ENCODE data around the gene OXSR1. TPM values are rescaled to one million over a fixed set of nuclear protein-coding genes. Genes with fewer than 3 reads are reported as not detected.

The OXSR1 gene
- total and polyA plus RNA-seq, 10 donors = 9.3 to 45.0 (median 30.5) TPM

GRCh38 chr3:38169027-38169317, 3.6 kb downstream of the OXSR1 start:
- 52 to 66% (median 60%) methylated on average over 1 of the region's 1 CpG for WGBS, 5 donors
- intact Hi-C loops (cut with DNase I; ENCODE audit: low total_unique reads) = no loop called here

DNA sequence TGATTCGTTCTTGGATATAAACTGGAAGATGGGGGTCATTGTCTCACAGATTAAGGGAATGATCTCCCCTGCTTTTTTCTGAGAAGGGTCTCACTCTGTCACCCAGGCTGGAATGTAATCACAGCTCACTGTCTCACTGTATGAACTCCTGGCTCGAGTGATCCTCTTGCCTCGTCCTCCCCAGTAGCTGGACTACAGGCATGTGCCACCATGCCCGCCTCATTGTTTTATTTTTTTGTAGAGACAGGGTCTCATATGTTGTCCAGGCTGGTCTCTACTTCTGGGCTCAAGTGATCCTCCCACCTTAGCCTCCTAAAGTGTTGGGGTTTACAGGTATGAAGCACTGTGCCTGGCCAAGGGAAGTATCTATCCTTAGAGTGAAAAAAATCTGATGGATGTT, 5.4 kb downstream of the OXSR1 start:
- H3K4me1 ChIP-seq = peaks cover 16 to 96% (median 60%) of the 10 kb centered on the region in 6 donors
- TF ChIP-seq POLR2AphosphoS5 (IDR thresholded peaks at IDR 0.05) (no peak), POLR2A (IDR thresholded peaks at IDR 0.05) (no peak)
- TF ChIP-seq, protein P1, sequence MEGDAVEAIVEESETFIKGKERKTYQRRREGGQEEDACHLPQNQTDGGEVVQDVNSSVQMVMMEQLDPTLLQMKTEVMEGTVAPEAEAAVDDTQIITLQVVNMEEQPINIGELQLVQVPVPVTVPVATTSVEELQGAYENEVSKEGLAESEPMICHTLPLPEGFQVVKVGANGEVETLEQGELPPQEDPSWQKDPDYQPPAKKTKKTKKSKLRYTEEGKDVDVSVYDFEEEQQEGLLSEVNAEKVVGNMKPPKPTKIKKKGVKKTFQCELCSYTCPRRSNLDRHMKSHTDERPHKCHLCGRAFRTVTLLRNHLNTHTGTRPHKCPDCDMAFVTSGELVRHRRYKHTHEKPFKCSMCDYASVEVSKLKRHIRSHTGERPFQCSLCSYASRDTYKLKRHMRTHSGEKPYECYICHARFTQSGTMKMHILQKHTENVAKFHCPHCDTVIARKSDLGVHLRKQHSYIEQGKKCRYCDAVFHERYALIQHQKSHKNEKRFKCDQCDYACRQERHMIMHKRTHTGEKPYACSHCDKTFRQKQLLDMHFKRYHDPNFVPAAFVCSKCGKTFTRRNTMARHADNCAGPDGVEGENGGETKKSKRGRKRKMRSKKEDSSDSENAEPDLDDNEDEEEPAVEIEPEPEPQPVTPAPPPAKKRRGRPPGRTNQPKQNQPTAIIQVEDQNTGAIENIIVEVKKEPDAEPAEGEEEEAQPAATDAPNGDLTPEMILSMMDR (IDR thresholded peaks at IDR 0.05 in 8 of 11, conservative IDR thresholded peaks at IDR 0.05 in 3 of 11) = no peak
- intact Hi-C loops (cut with DNase I; ENCODE audit: low total_unique reads) = no loop called here
- no peaks in the 10 kb centered on the region for H3K27me3 ChIP-seq (replicated peaks in 1 of 7)
- DNase-seq = no peak
- no peaks in the 10 kb centered on the region for H3K36me3 ChIP-seq
- H3K9me3 ChIP-seq = no peaks in the 10 kb centered on the region
- WGBS, 5 donors = 89 to 96% (median 96%) methylated on average over 4 of the region's 4 CpGs
- no peak overlapping the region for H3K27ac ChIP-seq
- H3K4me3 ChIP-seq = no peak overlapping the region

More at GRCh38 chr3:38169027-38169317, 3.6 kb downstream of the OXSR1 start:
- no peak for TF ChIP-seq POLR2AphosphoS5 (IDR thresholded peaks at IDR 0.05)
- no peak for TF ChIP-seq POLR2A (IDR thresholded peaks at IDR 0.05)
- TF ChIP-seq, protein P1 (IDR thresholded peaks at IDR 0.05 in 8 of 11, conservative IDR thresholded peaks at IDR 0.05 in 3 of 11) = no peak
- H3K4me1 ChIP-seq = peaks cover 16 to 87% (median 58%) of the 10 kb centered on the region in 6 donors
- H3K9me3 ChIP-seq = no peaks in the 10 kb centered on the region
- H3K36me3 ChIP-seq = no peaks in the 10 kb centered on the region
- H3K27me3 ChIP-seq (replicated peaks in 1 of 7) = no peaks in the 10 kb centered on the region
- H3K4me3 ChIP-seq = no peak overlapping the region
- H3K27ac ChIP-seq = no peak overlapping the region
- DNase-seq = no peak

- DNase-seq = no peak
- intact Hi-C loops (cut with DNase I; ENCODE audit: low total_unique reads) = no loop called here
- H3K9me3 ChIP-seq = no peaks in the 10 kb centered on the region
- H3K4me1 ChIP-seq = peaks cover 10 to 95% (median 54%) of the 10 kb centered on the region in 6 donors
- H3K27me3 ChIP-seq (replicated peaks in 1 of 7) = no peaks in the 10 kb centered on the region
- no peak overlapping the region for H3K4me3 ChIP-seq
- no peak for TF ChIP-seq POLR2AphosphoS5 (IDR thresholded peaks at IDR 0.05)
- H3K27ac ChIP-seq = no peak overlapping the region
- H3K36me3 ChIP-seq = no peaks in the 10 kb centered on the region
- 83 to 92% (median 86%) methylated on average over 2 of the region's 2 CpGs for WGBS, 5 donors
Observed at GRCh38 chr3:38171622-38172021, 6.3 kb downstream of the OXSR1 start.

- no peaks in the 10 kb centered on the region for H3K27me3 ChIP-seq (replicated peaks in 1 of 7)
- peaks cover 4 to 86% (median 43%) of the 10 kb centered on the region in 6 donors for H3K4me1 ChIP-seq
- peaks cover 0 to 8% (median 0%) of the 10 kb centered on the region in 6 donors for H3K36me3 ChIP-seq
- WGBS, 5 donors = 70 to 84% (median 81%) methylated on average over 5 of the region's 5 CpGs
- H3K4me3 ChIP-seq = peak overlapping the region in 1 of 8 donors; percentile 5
- no peak for TF ChIP-seq POLR2A (IDR thresholded peaks at IDR 0.05)
- no peak for TF ChIP-seq POLR2AphosphoS5 (IDR thresholded peaks at IDR 0.05)
- TF ChIP-seq, protein P1 (IDR thresholded peaks at IDR 0.05 in 8 of 11, conservative IDR thresholded peaks at IDR 0.05 in 3 of 11) = no peak
- intact Hi-C loops (cut with DNase I; ENCODE audit: low total_unique reads) = no loop called here
- no peak for DNase-seq
- no peak overlapping the region for H3K27ac ChIP-seq
- no peaks in the 10 kb centered on the region for H3K9me3 ChIP-seq
Observed at GRCh38 chr3:38173834-38174418, 8.6 kb downstream of the OXSR1 start.

Measured in spleen (tissue), 11 donors.